HepG2 (cell line): Measurements from ENCODE around the gene SLC7A11. TPM values are rescaled to one million over a fixed set of nuclear protein-coding genes. Genes with fewer than 3 reads are reported as not detected.

Experiments used
- CBX2 ChIP-seq, 2 experiments: fragments of 200-600 bp in 1 of 2; sonication (generic); formaldehyde crosslinking in 1 of 2; IDR thresholded peaks; 2 replicates each; pipeline versions ENCODE4 v1.7.0 to v1.8.1; 2018 to 2022; ENCODE audit warnings: low read depth in 2 of 2, low read length in 1 of 2, mild to moderate bottlenecking in 1 of 2, missing genetic modification reagents in 1 of 2
- FOXO1 ChIP-seq: sonication (generic); formaldehyde crosslinking; IDR thresholded peaks from 2 replicates; pipeline ENCODE4 v1.4.0; 2020; ENCODE audit warnings: missing genetic modification reagents
- FOXP4 ChIP-seq: sonication (generic); formaldehyde crosslinking; IDR thresholded peaks from 2 replicates; pipeline ENCODE4 v1.4.0; 2020; ENCODE audit warnings: missing genetic modification reagents
- HOMEZ ChIP-seq: IDR thresholded peaks from 2 replicates; pipeline ENCODE4 v1.6.1; 2016; ENCODE audit warnings: low read depth
- KAT8 ChIP-seq: IDR thresholded peaks from 2 replicates; pipeline ENCODE4 v1.6.1; 2016; ENCODE audit warnings: missing genetic modification reagents, missing compliant biosample characterization
- LCORL ChIP-seq, 2 experiments: fragments of 450-650 bp in 1 of 2; sonication (generic) in 1 of 2; formaldehyde crosslinking in 1 of 2; IDR thresholded peaks; 2 replicates each; pipeline versions ENCODE4 v1.5.0 to v1.6.1; 2017 to 2020; ENCODE audit warnings: antibody characterized with exemption in 1 of 2, missing genetic modification reagents in 1 of 2
- NFKBIZ ChIP-seq: IDR thresholded peaks from 2 replicates; pipeline ENCODE4 v1.6.1; 2018; ENCODE audit warnings: missing genetic modification reagents, missing compliant biosample characterization
- REPIN1 ChIP-seq: sonication (generic); formaldehyde crosslinking; IDR thresholded peaks from 2 replicates; pipeline ENCODE4 v1.8.0; 2022; ENCODE audit warnings: missing genetic modification reagents, low read depth, mild to moderate bottlenecking, borderline replicate concordance
- REXO4 ChIP-seq: sonication (generic); formaldehyde crosslinking; IDR thresholded peaks from 2 replicates; pipeline ENCODE4 v1.8.0; 2022; ENCODE audit warnings: missing genetic modification reagents, mild to moderate bottlenecking, borderline replicate concordance
- SAP130 ChIP-seq: IDR thresholded peaks from 2 replicates; pipeline ENCODE4 v1.6.1; 2016; ENCODE audit warnings: low read depth
- SIX4 ChIP-seq: sonication (generic); formaldehyde crosslinking; IDR thresholded peaks from 2 replicates; pipeline ENCODE4 v1.4.0; 2020; ENCODE audit warnings: missing genetic modification reagents
- SOX13 ChIP-seq, 3 experiments: fragments of 450-650 bp in 1 of 3; sonication (generic) in 1 of 3; formaldehyde crosslinking in 1 of 3; IDR thresholded peaks in 2 of 3; conservative IDR thresholded peaks in 1 of 3; 2 replicates each; pipeline versions ENCODE4 v1.5.0 to v1.6.1; 2016 to 2020; ENCODE audit warnings: antibody characterized with exemption in 1 of 3, mild to moderate bottlenecking in 1 of 3, missing compliant biosample characterization in 1 of 3, missing genetic modification reagents in 1 of 3, moderate library complexity in 1 of 3
- TEAD3 ChIP-seq: optimal IDR thresholded peaks from 2 replicates; pipeline ENCODE3; 2016; ENCODE audit warnings: borderline replicate concordance
- YEATS2 ChIP-seq: sonication (generic); formaldehyde crosslinking; IDR thresholded peaks from 2 replicates; pipeline ENCODE4 v1.4.0; 2020; ENCODE audit warnings: missing genetic modification reagents, borderline replicate concordance
- ZNF7 ChIP-seq: IDR thresholded peaks from 2 replicates; pipeline ENCODE4 v1.6.1; 2016; ENCODE audit warnings: missing biosample characterization, missing genetic modification reagents
- ZNF709 ChIP-seq: sonication (generic); formaldehyde crosslinking; IDR thresholded peaks from 2 replicates; pipeline ENCODE4 v1.5.0; 2020; ENCODE audit warnings: mild to moderate bottlenecking, missing genetic modification reagents
- ZNF777 ChIP-seq: sonication (generic); formaldehyde crosslinking; IDR thresholded peaks from 2 replicates; pipeline ENCODE4 v1.4.0; 2020; ENCODE audit warnings: missing genetic modification reagents
- ZSCAN25 ChIP-seq: sonication (generic); formaldehyde crosslinking; IDR thresholded peaks from 2 replicates; pipeline ENCODE4 v1.8.0; 2022; ENCODE audit warnings: mild to moderate bottlenecking, missing genetic modification reagents
- ZZZ3 ChIP-seq: sonication (generic); formaldehyde crosslinking; IDR thresholded peaks from 2 replicates; pipeline ENCODE4 v1.4.0; 2020; ENCODE audit warnings: missing genetic modification reagents, mild to moderate bottlenecking, borderline replicate concordance
- polyA plus RNA-seq, 8 experiments: library from polyadenylated mRNA; depleted of rRNA in 3 of 8; stranded (reverse) in 7 of 8; unstranded in 1 of 8; fragments of >200 nt; fragmentation: Illumina TruSeq in 4 of 8; extraction: Trizol in 4 of 8; gene quantifications; 2 replicates each; pipeline versions ENCODE4 v1.2.1 to v1.2.3, GENCODE V29; 2011 to 2016; ENCODE audit warnings: low read depth in 4 of 8, missing spikeins in 1 of 8, mixed read lengths in 1 of 8; ENCODE audit not compliant: insufficient read depth in 1 of 8
- total RNA-seq, 5 experiments: library from RNA; depleted of rRNA; stranded (reverse); fragments of >200 nt; fragmentation: Illumina TruSeq; extraction: Trizol; gene quantifications; 2 replicates each; pipeline ENCODE4 v1.2.3, GENCODE V29; 2016; ENCODE audit warnings: low read depth in 1 of 5
- TF ChIP-seq, protein P1 (sequence below): IDR thresholded peaks from 2 replicates; pipeline ENCODE4 v1.6.1; 2016; ENCODE audit warnings: control low read depth
- TF ChIP-seq, protein P2 (sequence below): IDR thresholded peaks from 2 replicates; pipeline ENCODE4 v1.6.1; 2016; ENCODE audit warnings: low read depth, borderline replicate concordance
- TF ChIP-seq, protein P3 (sequence below): sonication (generic); formaldehyde crosslinking; IDR thresholded peaks from 2 replicates; pipeline ENCODE4 v1.5.1; 2020; ENCODE audit warnings: mild to moderate bottlenecking, missing genetic modification reagents, moderate library complexity

SLC7A11 gene
- total and polyA plus RNA-seq, 2 of the 13 experiments (the other 11 are each of a cell fraction or from before 2014, with no cell fraction given), result 15.7 to 17.5 TPM

- TF ChIP-seq SOX13 (IDR thresholded peaks at IDR 0.05), result peak; percentile 58; the same call in 1 of the 2 replicates
- peak in 1 of 2 experiments; percentile 88; a peak in 2 of 4 replicates for TF ChIP-seq SOX13 (CRISPR knock-in tag; conservative IDR thresholded peaks at IDR 0.05 in 1 of 2, IDR thresholded peaks at IDR 0.05 in 1 of 2)
- TF ChIP-seq, protein P1, sequence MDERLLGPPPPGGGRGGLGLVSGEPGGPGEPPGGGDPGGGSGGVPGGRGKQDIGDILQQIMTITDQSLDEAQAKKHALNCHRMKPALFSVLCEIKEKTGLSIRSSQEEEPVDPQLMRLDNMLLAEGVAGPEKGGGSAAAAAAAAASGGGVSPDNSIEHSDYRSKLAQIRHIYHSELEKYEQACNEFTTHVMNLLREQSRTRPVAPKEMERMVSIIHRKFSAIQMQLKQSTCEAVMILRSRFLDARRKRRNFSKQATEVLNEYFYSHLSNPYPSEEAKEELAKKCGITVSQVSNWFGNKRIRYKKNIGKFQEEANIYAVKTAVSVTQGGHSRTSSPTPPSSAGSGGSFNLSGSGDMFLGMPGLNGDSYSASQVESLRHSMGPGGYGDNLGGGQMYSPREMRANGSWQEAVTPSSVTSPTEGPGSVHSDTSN (CRISPR knock-in tag), result 0 out of 2 replicates have a peak, but pooled peaks have one; percentile 32
- peak; percentile 66; the same call in 1 of the 2 replicates for TF ChIP-seq ZNF709
- TF ChIP-seq REPIN1, result 0 out of 2 replicates have a peak, but pooled peaks have one; percentile 67
- no peak for TF ChIP-seq REXO4 (CRISPR knock-in tag)
- TF ChIP-seq ZSCAN25 (CRISPR knock-in tag), result no peak
- no peak for TF ChIP-seq ZNF777 (CRISPR knock-in tag)
- peak; percentile 86 for TF ChIP-seq KAT8
- TF ChIP-seq YEATS2 (CRISPR knock-in tag), result peak; percentile 56; the same call in 1 of the 2 replicates
- no peak for TF ChIP-seq CBX2 (IDR thresholded peaks at IDR 0.05; ENCODE audit: low read depth, low read length)
- no peak for TF ChIP-seq CBX2 (CRISPR knock-in tag; IDR thresholded peaks at IDR 0.05; ENCODE audit: low read depth)
- TF ChIP-seq ZZZ3 (CRISPR knock-in tag), result no peak
- TF ChIP-seq, protein P2, sequence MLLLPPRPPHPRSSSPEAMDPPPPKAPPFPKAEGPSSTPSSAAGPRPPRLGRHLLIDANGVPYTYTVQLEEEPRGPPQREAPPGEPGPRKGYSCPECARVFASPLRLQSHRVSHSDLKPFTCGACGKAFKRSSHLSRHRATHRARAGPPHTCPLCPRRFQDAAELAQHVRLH, result peak; percentile 53; the same call in 1 of the 2 replicates
- peak; percentile 66 for TF ChIP-seq FOXP4 (CRISPR knock-in tag)
- TF ChIP-seq HOMEZ (CRISPR knock-in tag), result peak; percentile 93
- peak; percentile 68; the same call in 1 of the 2 replicates for TF ChIP-seq SIX4
- TF ChIP-seq ZNF7 (CRISPR knock-in tag), result no peak
- peak; percentile 63 for TF ChIP-seq TEAD3 (CRISPR knock-in tag)
- TF ChIP-seq, protein P3, sequence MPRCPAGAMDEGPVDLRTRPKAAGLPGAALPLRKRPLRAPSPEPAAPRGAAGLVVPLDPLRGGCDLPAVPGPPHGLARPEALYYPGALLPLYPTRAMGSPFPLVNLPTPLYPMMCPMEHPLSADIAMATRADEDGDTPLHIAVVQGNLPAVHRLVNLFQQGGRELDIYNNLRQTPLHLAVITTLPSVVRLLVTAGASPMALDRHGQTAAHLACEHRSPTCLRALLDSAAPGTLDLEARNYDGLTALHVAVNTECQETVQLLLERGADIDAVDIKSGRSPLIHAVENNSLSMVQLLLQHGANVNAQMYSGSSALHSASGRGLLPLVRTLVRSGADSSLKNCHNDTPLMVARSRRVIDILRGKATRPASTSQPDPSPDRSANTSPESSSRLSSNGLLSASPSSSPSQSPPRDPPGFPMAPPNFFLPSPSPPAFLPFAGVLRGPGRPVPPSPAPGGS, result 0 out of 2 replicates have a peak, but pooled peaks have one; percentile 27
- peak; percentile 70; the same call in 1 of the 2 replicates for TF ChIP-seq LCORL (IDR thresholded peaks at IDR 0.05)
- TF ChIP-seq LCORL (CRISPR knock-in tag; IDR thresholded peaks at IDR 0.05), result no peak; the same call in 1 of the 2 replicates
- peak; percentile 97 for TF ChIP-seq SAP130
- 0 out of 2 replicates have a peak, but pooled peaks have one; percentile 12 for TF ChIP-seq FOXO1 (CRISPR knock-in tag)
- TF ChIP-seq NFKBIZ (CRISPR knock-in tag), result peak; percentile 77
These were observed at the start of gene SLC7A11 (continued) for GRCh38 chr4:138242076-138242833.
